Measurements from ENCODE around the gene ZNF730.
"Not testable (repeated sequence)": the region's sequence is repeated elsewhere in the genome, so short reads cannot be mapped to it uniquely, and the experiment has no call there.

GRCh38 chr19:23168286-23168685 lies 51.5 kb downstream of the ZNF730 start:
- not testable (repeated sequence) for TF ChIP-seq CTCF, POLR2A (IDR thresholded peaks at IDR 0.05)
